HuH-7.5 (cell line): ENCODE results near the gene SUPT20H.

Experiments used
- DNase-seq: peaks from one replicate; pipeline ENCODE4 v3.0.0; 2011; ENCODE audit warnings: low spot score

The SUPT20H gene

DNA sequence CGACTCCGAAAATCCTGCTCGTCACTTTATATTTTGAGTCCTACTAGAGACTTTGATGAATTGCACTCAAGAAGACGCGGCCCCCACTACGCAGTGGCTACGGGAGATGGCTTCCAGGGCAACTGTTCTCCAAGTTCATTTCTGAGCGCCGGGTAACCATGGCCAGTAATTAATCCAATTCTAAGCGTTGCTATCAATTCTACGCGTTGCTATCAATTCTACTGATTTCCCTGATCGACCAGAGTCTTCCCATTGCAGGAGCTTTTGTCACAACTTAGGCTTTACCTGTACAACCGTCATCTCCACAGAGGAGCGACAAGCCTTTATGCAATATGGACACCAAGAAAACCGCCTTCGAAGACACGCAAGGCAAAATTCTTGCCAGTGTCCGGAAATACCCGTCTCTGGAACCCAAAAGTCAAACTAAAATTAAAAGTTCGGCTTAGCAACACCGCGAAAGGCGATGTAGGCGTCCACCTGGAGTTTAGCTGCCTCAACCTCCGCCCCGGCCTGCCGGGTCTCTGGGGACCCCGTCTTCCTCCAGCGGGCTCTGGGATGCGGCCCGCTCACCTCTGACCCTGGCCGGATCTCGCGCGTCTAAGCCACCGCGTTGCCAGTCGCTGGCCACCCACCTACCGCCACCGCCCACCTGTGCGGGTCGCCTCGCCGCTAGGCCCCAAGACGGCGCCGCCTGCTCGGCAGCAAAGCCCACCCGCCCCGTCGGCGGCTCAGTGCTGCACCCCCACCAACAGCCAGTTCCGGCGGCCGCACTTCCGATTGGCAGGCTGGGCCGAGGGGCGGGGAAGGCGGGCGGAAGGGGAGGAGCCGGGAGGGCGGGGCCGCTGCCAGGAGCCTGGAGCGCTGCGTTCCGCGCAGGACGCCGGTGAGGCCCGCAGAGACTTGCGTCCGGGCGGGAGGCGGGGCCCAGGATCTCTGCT lies at the start of gene SUPT20H:
TSS of gene SUPT20H (minus strand) at position 779 of the 938 bp plus-strand sequence. CDS start 8,198 bp downstream, outside the sequence.
- DNase-seq = peak; percentile 55

DNA sequence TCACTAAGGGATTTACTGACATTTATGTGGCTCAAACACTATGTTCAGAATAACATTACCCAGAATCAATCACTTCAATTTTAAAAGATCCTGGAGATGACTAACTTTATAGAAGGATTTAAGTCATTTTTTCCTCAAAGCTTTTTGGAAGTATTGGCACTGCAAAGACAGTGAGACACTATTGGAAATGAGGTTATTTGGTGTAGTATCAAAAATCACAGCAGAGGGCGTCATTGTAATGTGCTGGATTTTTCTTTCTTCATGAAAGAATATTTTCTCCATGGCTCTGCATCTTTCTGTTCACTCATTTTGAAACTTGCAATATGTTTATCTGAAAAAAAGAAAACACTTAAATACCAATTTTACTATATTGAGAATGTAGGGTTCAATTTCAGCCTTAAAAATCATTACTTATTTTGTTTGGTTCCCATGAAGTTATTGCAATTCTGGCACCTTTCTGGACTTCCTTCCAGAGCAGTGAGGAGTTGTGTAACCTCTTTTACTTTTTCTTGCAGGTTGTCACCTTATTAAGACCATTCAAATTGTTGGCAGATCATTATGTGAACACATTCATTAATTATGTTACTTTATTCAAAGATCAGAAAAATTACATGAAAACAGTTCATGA lies 49.7 kb upstream of the SUPT20H start:
- DNase-seq = no peak

DNA sequence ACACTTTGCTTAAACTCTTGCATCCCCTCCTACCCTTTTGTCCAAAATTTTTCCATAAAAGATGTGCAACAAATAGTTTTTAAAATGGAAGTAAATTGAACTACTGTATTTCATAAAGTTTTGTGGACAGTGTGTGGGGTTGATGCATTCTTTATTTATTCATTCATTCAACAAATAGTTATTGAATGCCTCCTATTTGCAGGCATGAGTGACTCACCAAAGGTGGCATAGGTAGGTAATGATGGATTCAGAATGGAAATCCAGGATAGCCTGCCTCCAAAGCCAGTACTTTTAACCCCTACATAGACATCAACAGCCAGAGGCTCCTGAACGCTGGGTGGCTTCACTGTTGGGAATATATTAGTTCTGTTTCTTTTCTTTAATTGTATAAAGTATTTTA lies 48.4 kb upstream of the SUPT20H start:
- DNase-seq = no peak

DNA sequence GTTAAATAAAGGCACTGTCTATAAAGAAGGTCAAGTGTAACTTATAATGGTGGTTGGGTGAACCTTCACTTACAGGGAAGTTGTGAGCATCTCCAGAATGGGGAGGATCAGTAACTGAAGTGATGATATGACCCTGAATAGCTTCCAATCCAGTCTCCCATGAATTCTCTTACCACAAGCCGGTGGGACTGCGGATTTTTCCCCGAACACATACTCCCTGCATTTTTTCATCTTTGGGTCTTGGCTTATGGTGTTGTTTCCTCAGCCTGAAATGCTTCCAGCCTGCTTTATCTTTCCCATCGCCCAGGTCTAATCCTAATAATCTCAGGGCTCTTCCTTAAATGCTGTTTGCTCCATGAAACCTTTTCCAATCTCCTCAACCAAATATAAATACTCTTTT lies 48.0 kb upstream of the SUPT20H start:
- no peak for DNase-seq

DNA sequence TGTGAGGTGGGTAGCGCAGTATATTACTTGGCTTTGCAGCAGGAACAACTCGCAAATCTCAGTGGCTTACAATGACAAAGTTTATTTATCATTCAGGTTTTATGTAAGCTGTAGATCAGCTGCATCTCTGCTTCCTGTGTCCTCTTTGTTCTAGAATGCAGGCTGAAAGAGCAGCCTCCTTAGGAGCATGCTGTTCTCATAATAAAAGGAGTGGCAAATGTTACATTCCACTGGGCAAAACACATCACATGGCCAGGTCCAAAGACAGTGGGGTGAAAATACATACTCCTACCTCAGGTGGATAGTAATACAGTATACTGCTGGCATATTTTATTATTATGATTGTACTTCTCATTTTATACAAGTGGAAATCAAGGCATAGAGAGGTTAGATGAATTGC lies 47.2 kb upstream of the SUPT20H start:
- DNase-seq = no peak

DNA sequence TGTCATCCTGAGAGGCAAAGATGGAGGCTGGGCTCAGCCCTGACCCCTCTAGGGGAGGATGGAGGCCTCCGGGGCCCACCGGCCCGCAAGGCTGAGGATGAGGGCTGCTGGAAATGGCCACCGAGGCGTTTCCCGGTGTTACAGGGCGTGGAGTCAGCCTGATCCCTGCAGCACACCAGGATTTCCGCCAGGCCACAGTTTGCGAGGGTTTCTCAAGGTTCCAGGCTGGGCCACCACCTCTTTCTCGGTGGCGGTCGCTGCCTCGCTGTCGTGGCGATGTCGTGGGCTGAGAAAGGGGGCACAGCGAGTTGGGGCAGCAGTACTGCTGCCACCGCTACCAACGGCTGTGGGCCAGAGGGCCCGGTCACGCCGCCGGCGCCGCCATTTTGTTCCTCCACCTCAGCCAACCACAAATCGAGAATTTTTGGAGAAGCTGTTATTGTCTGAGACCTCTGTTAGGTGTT lies 45.8 kb upstream of the SUPT20H start, which contains the start of gene CSNK1A1L:
TSS of gene CSNK1A1L (minus strand) at position 414 of the 464 bp plus-strand sequence. CDS start at position 6, 408 bp downstream.
- DNase-seq = no peak

DNA sequence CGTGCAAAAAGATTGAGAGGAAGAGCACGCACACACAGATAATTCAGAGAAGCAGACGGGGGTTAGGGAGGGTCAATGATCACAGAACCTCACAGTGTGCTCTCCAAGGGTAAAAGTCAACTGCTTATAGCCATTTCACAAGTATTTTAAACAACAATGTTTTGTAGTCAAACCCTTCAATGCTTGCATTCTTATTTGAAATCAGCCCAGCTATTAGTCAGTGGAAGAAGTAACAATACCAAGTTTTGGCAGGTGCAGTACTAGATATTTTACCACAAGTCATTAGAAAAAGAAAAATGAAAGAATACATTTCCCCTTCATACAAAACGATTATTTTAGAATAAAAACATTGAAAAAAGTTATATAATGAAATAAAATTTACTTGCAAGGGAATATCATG lies 43.4 kb upstream of the SUPT20H start:
- DNase-seq = no peak

DNA sequence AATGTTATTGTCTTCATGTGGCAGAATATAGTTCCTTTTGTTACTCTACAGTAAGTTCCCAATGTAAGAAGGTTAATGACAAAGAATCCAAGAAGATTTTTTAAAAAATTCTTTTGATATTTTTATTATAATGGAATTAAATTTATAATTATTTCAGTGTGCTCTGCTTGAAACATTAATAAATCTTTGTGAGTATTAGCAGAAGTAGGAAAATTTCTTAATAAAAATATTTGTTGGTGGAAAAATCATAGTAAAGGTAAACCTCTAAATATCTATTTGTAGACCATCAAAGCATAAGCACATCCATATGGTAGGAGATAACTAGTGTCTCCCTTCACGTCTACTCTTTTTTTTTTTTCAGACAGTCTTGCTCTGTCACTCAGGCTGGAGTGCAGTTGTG lies 41.7 kb upstream of the SUPT20H start:
- no peak for DNase-seq

DNA sequence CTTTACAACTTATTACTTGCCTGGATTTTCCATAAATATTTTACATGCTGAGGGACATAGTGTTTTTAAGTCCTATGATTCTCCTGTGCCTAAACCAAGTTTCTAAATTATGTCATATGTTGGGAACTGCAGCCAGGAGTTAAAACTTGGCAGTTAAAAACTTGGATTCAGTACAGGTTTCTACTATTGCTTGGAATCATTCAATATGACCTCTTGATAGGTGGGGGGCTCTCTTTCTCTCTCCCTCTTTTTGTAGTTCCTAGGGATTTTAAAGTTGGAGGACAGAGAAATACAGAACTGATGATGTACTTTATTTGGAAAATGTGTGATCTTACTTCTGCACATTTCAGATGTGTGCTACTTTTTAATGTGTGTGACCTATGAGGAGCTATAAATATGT lies 41.2 kb upstream of the SUPT20H start:
- no peak for DNase-seq

DNA sequence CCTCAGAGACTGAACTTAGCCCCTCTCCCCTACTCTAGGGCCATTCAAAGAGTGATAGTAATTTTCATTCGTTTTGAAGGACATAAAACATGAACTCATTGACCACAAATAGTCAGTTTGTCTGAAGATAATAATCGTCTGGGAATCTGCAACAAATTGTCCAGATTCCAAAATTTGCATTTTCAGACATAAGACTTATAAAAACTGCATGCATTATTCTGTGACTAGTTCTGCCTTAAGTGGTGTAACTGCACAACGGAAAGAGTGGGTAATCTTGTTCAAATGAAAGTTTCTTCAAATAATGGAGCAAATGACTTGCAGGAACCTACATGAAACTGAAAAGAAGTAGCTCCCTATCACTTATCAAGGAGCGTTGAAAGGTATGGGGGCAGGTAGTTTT lies 37.6 kb upstream of the SUPT20H start:
- no peak for DNase-seq

DNA sequence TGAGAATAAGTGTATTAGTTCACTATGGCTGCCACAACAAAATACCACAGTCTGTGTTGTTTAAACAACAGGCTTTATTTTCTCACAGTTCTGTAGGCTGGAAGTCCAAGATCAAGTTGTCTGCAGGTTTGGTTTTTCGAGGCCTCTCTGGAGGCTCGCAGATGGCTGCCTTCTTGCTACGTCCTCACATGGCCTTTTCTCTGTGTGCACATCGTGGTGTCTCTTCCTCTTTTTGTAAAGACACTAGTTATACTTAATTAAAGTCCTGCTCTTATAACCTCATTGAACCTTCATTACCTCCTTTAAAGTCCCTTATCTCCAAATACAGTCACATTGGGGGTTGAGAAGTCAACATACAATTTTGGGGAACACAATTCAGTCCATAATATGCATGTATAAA lies 35.4 kb upstream of the SUPT20H start:
- no peak for DNase-seq

DNA sequence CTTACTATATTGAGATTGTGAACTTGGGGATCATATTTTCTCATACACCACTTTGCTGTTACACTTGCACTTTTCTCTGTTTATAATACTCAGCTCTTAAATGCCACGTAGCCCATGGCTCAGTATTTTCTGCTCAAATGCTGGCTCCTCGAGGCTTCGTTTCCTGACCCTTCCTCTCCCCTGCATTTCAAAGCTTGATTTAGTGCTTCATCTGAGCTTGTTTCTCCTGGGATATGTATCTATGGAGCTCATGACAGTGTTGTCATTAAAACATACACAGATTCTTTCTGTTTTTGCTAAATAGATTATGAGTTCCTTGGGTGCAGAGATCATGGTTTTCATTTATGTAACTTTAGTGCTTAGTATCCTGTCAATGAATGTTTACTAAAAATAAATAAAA lies 34.6 kb upstream of the SUPT20H start:
- no peak for DNase-seq

DNA sequence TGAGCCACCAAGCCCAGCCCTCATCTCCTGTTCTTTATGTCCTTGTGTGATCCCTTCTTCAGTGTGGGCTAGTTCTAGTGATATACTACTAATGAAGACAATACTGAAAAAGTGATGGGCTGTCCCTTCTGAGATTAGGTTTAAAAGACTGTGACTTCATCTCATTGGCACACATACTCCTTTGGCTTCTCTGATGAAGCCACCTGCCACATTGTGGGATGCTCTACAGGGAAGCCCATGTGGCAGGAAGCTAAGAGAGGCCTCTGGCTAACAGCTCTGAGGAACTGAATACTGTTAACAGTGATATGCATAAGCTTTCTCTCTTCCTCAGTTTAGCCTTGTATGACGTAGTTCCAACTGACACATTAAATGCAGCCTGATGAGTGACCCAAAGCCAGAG lies 32.3 kb upstream of the SUPT20H start:
- DNase-seq = no peak

DNA sequence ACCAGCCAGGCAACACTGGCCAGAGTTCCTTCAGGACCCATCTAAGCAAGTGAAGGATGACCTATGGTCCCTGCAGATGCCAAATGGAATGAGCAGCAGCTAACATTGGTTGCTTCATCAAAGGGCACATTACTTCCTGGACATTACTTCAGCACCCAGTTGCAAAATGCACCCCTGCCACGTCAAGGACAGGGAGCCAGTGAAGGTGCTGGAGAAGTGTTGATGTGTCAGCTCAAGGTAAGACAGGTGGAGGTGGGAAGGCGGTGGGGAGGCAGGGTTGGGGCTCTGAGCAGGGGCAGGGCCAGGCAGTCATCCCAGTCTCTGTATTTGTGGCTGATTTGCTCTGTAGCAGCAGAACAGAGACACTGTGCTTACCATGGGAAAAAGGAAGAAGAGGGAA lies 31.4 kb upstream of the SUPT20H start:
- no peak for DNase-seq

DNA sequence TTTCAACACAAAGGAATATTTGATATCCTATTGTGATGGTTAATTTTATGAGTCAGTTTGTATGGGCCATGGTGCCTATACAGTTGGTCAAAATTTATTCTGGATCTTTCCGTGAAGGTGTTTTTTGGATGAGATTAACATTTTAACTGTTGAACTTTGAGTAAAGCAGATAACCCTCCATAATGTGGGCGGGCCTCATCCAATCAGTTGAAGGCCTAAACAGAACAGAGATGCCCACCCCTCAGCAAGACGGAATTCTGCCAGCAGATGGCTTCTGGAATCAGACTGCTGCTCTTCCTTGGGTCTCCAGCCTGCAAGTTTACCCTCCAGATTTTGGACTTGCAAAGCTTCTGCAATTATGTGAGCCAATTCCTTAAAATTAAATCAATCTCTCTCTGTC lies 30.0 kb upstream of the SUPT20H start:
- DNase-seq = no peak

DNA sequence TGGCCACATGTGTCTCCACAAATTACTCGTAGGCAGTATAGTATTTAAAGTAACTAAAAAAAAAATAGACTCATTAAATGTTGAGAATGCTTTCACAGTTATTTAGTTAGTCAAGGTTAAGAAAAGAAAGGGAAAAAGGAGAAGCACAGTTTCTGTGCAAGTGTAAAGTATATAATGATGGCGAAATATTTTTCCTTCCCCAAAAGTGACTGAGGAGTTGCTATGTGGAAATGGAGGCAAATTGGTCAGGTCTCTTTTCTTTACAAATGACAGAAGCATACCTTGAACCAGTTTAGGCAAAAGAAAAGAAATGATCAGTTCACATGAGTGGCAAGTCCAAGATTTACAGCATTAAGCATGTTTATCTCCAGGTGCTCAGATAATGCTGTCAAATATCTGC lies 28.0 kb upstream of the SUPT20H start:
- no peak for DNase-seq

DNA sequence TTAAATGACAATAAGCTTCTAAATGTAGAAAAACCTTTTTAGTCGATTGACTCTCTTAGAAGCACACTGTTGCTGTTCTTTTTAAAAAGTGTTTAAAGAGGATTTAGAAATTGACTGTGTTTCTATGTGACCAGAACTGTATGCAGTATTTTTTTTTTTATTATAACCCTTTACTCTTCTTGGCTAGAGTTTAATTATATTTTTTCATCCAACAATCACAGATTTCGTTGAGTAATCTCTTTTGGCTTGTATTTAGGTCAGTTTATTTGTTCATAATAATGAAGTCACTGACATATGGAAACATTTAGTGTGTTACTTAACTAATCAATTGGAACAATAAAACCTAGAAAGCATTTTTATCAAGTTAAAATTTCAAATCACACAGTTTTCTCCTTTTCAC lies 26.1 kb upstream of the SUPT20H start:
- no peak for DNase-seq

DNA sequence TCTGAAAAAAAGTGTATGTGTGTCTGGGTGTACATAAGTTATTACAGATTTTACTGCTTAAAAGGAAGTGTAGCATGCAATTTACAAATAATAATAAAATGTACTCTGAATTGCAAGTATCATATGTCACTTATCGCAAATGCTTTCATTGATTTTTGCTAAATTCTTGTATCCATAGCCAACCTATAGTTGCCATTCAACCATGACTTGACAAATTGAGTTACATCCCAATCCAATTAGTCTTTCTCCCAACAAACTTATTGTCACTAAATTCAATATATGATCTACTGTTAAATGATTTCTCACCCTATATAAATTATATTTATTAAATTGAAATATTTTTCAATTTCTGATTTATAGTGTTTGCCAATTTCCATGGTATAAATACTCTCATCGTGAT lies 17.3 kb upstream of the SUPT20H start:
- no peak for DNase-seq

DNA sequence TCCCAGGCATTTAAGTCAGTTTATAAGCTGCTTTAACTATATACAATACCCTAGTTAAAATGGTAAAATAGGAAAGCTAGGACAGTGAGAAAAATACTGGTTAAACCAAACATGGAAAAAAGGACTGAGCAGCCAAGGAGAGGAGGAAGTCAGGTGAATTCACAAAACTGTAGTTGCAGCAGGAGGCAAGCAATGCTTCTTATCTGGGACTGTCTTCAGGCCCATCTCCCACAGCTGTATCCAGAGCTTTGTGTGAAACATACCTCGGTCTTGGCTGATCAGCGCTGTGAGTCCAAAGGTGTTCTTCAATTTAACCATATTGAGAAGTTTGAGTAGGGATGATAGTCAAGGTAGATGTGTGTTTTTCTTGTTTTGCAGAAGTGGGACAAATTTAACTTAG lies 15.7 kb upstream of the SUPT20H start:
- DNase-seq = no peak

DNA sequence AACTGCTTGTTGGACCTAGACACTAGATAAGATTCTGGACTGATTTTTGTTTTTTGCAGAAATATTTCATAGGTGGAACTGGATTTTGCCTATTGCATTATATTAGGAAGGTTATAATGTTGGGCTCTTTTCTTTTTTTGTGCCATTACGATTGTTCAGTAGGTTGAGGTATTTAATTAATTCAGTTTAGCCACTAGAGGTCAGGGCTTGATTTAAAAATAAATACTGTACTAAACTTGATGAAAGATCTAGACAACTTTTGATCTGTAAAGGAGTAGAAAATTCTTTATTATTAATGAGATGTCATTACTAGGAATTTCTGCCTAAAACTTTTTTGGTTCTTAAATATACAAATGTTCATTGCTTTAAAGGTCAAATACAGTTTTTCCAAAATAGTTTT lies 15.2 kb upstream of the SUPT20H start:
- DNase-seq = no peak

DNA sequence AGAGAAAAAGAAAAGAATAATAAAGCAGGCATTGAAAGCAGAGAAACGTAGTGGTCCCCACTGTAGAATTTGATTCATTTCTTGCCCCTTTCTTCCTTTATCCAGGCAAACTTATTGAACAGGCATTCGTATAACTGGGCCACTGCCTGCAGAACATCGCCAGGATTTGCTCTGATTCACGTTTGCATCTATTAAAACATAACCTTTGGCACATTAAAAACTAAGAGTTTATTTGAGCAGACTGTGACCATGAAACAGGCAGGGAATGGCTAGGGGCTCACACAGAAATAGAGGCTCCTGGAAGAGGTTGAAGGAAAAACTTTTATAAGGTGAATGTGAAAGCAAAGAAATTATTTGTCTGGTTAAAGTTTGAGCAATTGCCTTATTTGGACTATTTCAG lies 12.5 kb upstream of the SUPT20H start:
- DNase-seq = no peak

DNA sequence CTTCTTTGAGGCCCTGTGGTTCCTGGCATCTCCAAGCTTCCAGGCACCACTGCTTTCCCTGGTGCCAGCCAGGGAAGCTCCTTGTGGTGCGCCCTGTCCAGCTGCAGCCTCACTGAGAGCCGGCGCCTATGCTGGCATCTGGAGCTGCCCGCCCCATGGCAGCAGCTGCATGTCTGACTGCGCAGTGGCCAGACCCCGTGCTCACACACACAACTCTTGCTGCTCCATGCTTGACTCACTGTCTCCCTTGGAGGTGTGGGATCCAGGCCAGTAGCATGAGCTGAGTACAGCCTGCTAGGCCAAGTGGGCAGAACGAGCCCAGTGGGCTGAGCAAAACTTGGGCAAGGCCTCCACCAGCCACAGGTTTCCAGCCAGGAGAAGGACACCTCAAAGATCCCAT lies 11.5 kb upstream of the SUPT20H start:
- no peak for DNase-seq

DNA sequence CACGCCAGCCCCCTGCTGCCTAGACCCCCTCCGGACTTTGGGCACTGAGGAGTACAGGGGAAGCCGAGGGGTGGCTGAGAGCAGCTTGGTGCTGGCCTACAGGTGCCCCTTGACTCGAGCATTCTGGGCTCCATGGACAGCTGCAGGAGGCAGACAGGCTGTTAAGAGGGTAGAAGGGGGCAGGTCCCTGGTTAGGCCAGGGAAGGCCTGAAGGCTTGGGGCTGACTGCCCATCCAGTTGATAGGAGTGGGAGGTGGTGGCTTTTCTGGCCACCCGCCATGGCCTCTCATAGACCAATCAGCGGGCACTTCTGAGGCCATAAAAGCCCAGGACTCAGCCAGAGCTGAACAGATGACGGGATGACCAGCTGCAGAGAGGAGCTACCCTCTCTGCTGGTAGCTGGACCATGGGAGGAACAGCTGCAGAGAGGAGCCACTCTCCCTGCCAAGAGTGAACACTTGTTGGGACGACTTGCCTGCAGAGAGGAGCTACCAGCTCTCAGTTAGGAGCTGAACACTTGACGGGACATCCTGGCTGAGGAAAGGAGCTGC lies 10.7 kb upstream of the SUPT20H start:
- DNase-seq = no peak
